Caco-2 (cell line): Measurements from ENCODE around the gene XPC. TPM values are rescaled to one million over a fixed set of nuclear protein-coding genes. Genes with fewer than 3 reads are reported as not detected.

Experiments
- BruUV-seq: library from RNA; stranded (reverse); fragments of 400-500 nt; replicated peaks from 2 replicates; lab custom pipeline; 2021; lab: Mats Ljungman, UMichigan
- CTCF ChIA-PET: fragments of 300-600 bp; sonication (Branson Sonifier 250); formaldehyde crosslinking; loops from one replicate; lab custom pipeline; 2022; ENCODE audit warnings: antibody characterized with exemption; lab: Charles Lee
- POLR2A ChIA-PET: fragments of 300-600 bp; sonication (Branson Sonifier 250); formaldehyde crosslinking; loops from one replicate; lab custom pipeline; 2022; ENCODE audit warnings: antibody characterized with exemption; lab: Charles Lee
- DNase-seq, 2 experiments: peaks; one replicate each; pipeline versions ENCODE4 v3.0.0 to v3.0.0-alpha.2; 2020 to 2022
- H3K27me3 ChIP-seq: replicated peaks from 2 replicates; pipeline ENCODE4 v1.6.0; 2011; ENCODE audit warnings: low read length; ENCODE audit not compliant: control insufficient read depth, insufficient read depth
- H3K36me3 ChIP-seq: 2 replicates; pipeline ENCODE4 v1.5.1; 2011; ENCODE audit warnings: low read length; ENCODE audit not compliant: control insufficient read depth, insufficient read depth
- H3K4me1 ChIP-seq: fragments of 250-450 bp; sonication (Bioruptor Pico); 2 replicates; pipeline ENCODE4 v1.5.1; 2020; ENCODE audit warnings: mild to moderate bottlenecking
- H3K4me3 ChIP-seq: 2 replicates; pipeline ENCODE4 v1.5.1; 2011; ENCODE audit warnings: low read depth, mild to moderate bottlenecking, control low read depth, low read length
- H3K9me3 ChIP-seq: fragments of 250-450 bp; sonication (Bioruptor Pico); 2 replicates; pipeline ENCODE4 v1.5.1; 2020; ENCODE audit warnings: mild to moderate bottlenecking, moderate library complexity
- H3K27ac Mint-ChIP-seq: one replicate; pipeline ENCODE4 v1.8.0; 2022; ENCODE audit warnings: mixed read lengths; ENCODE audit not compliant: unreplicated experiment
- H3K27me3 Mint-ChIP-seq: one replicate; pipeline ENCODE4 v1.8.0; 2022; ENCODE audit warnings: mixed read lengths; ENCODE audit not compliant: insufficient read depth, unreplicated experiment
- H3K36me3 Mint-ChIP-seq: one replicate; pipeline ENCODE4 v1.8.0; 2022; ENCODE audit warnings: mild to moderate bottlenecking, mixed read lengths; ENCODE audit not compliant: insufficient read depth, unreplicated experiment
- H3K4me1 Mint-ChIP-seq: one replicate; pipeline ENCODE4 v1.8.0; 2022; ENCODE audit warnings: low read depth, mixed read lengths; ENCODE audit not compliant: unreplicated experiment
- H3K4me3 Mint-ChIP-seq: one replicate; pipeline ENCODE4 v1.8.0; 2022; ENCODE audit warnings: mild to moderate bottlenecking, moderate library complexity, mixed read lengths; ENCODE audit not compliant: unreplicated experiment
- H3K9me3 Mint-ChIP-seq: one replicate; pipeline ENCODE4 v1.8.0; 2022; ENCODE audit warnings: mixed read lengths; ENCODE audit not compliant: unreplicated experiment
- CTCF ChIP-seq, 2 experiments: fragments of 200-600 bp in 1 of 2; IDR thresholded peaks; 1 replicate in 1 of 2; 2 replicates in 1 of 2; pipeline versions ENCODE4 v1.5.1 to v1.8.0; 2011 to 2022; ENCODE audit warnings: antibody characterized with exemption in 1 of 2, control low read depth in 1 of 2, inconsistent platforms in 1 of 2, low read depth in 1 of 2, low read length in 1 of 2, mild to moderate bottlenecking in 1 of 2, moderate library complexity in 1 of 2; ENCODE audit not compliant: insufficient read depth in 1 of 2, severe bottlenecking in 1 of 2, unreplicated experiment in 1 of 2
- intact Hi-C: fragments of 100-400 bp; cut with micrococcal nuclease; formaldehyde crosslinking; loops from one replicate; pipeline ENCODE4 v1.10.0; 2022; ENCODE audit not compliant: unreplicated experiment
- total RNA-seq: library from RNA; stranded (reverse); gene quantifications from 2 replicates; pipeline ENCODE4 v1.2.3, GENCODE V29; 2022

Gene XPC
- total RNA-seq, 1 experiment from 2014 or later: 31.0 TPM

GRCh38 chr3:14137004-14137403 is 41.4 kb downstream of the XPC start:
- no peaks in the 10 kb centered on the region for H3K27me3 ChIP-seq
- ChIA-PET CTCF (no interaction called here), POLR2A (no interaction called here)
- H3K4me3 ChIP-seq: no peak overlapping the region
- no peaks in the 10 kb centered on the region for H3K9me3 ChIP-seq
- H3K4me3 Mint-ChIP-seq: no peak overlapping the region
- DNase-seq: no peak
- intact Hi-C loops: no loop called here
- no peaks in the 10 kb centered on the region for H3K9me3 Mint-ChIP-seq
- no peak overlapping the region for H3K27ac Mint-ChIP-seq
- no peaks in the 10 kb centered on the region for H3K27me3 Mint-ChIP-seq
- no peaks in the 10 kb centered on the region for H3K4me1 Mint-ChIP-seq
- TF ChIP-seq CTCF (IDR thresholded peaks at IDR 0.05; ENCODE audit: insufficient read depth in 1 of 2, low read depth in 1 of 2, low read length in 1 of 2, severe bottlenecking in 1 of 2, unreplicated experiment in 1 of 2): no peak
- peaks cover 23% of the 10 kb centered on the region for H3K36me3 Mint-ChIP-seq
- no peaks in the 10 kb centered on the region for H3K4me1 ChIP-seq
- H3K36me3 ChIP-seq: peaks cover 4% of the 10 kb centered on the region; the same call in 1 of the 2 replicates
- BruUV-seq: no TSS peak

- DNase-seq: no peak
- CTCF ChIA-PET: interaction anchor here (0.7 to 1.3 kb wide), 2 partner anchors 9 to 11 kb away, joined by 3 read pairs; partner anchors contain the start of genes CHCHD4 and TMEM43
- intact Hi-C loops: no loop called here
- no peaks in the 10 kb centered on the region for H3K4me1 ChIP-seq
- BruUV-seq: no TSS peak
- H3K27me3 ChIP-seq: no peaks in the 10 kb centered on the region
- TF ChIP-seq CTCF (IDR thresholded peaks at IDR 0.05; ENCODE audit: insufficient read depth in 1 of 2, low read depth in 1 of 2, low read length in 1 of 2, severe bottlenecking in 1 of 2, unreplicated experiment in 1 of 2): no peak
- Mint-ChIP-seq H3K4me3 (no peak overlapping the region), H3K9me3 (no peaks in the 10 kb centered on the region), H3K36me3 (peaks cover 27% of the 10 kb centered on the region), H3K27ac (no peak overlapping the region), H3K4me1 (no peaks in the 10 kb centered on the region), H3K27me3 (no peaks in the 10 kb centered on the region)
- H3K4me3 ChIP-seq: no peak overlapping the region
- POLR2A ChIA-PET: no interaction called here
- peaks cover 4% of the 10 kb centered on the region for H3K36me3 ChIP-seq
- no peaks in the 10 kb centered on the region for H3K9me3 ChIP-seq
These were observed 42.8 kb downstream of the XPC start for GRCh38 chr3:14135581-14135980.

GRCh38 chr3:14134291-14134690 is 44.1 kb downstream of the XPC start:
- peaks cover 37% of the 10 kb centered on the region for H3K36me3 Mint-ChIP-seq
- no peaks in the 10 kb centered on the region for H3K9me3 Mint-ChIP-seq
- Histone ChIP-seq H3K27me3 (no peaks in the 10 kb centered on the region), H3K9me3 (no peaks in the 10 kb centered on the region), H3K4me3 (no peak overlapping the region), H3K4me1 (no peaks in the 10 kb centered on the region), H3K36me3 (peaks cover 8% of the 10 kb centered on the region)
- no peak overlapping the region for H3K4me3 Mint-ChIP-seq
- H3K27me3 Mint-ChIP-seq: no peaks in the 10 kb centered on the region
- POLR2A ChIA-PET: interaction anchor here (1.3 kb wide), 1 partner anchor 9 kb away, joined by 11 read pairs; the partner anchor contains the start of genes CHCHD4 and TMEM43
- DNase-seq: no peak
- no peak overlapping the region for H3K27ac Mint-ChIP-seq
- intact Hi-C loops: no loop called here
- BruUV-seq: no TSS peak
- CTCF ChIA-PET: no interaction called here
- no peaks in the 10 kb centered on the region for H3K4me1 Mint-ChIP-seq
- TF ChIP-seq CTCF (IDR thresholded peaks at IDR 0.05; ENCODE audit: insufficient read depth in 1 of 2, low read depth in 1 of 2, low read length in 1 of 2, severe bottlenecking in 1 of 2, unreplicated experiment in 1 of 2): no peak
